A549 (cell line): ENCODE measurements around the gene RPUSD2. TPM values are rescaled to one million over a fixed set of nuclear protein-coding genes. Genes with fewer than 3 reads are reported as not detected.

Experiments used
- ATAC-seq, 2 experiments: fragments of 200-7000 bp in 1 of 2; fragments of >200 bp in 1 of 2; cut with Nextera tagmentation in 1 of 2; cut with Tn5 transposase in 1 of 2; 3 replicates each; pipeline versions ENCODE4 v1.8.0 to v1.9.1; 2018 to 2020; ENCODE audit warnings: mild to moderate bottlenecking in 1 of 2, moderate library complexity in 1 of 2
- CTCF ChIA-PET: fragments of 300-600 bp; sonication (Branson Sonifier 250); formaldehyde crosslinking; extraction: SDS; loops from one replicate; lab custom pipeline; 2021; ENCODE audit warnings: antibody characterized with exemption, inconsistent platforms; lab: Yijun Ruan, JAX
- POLR2A ChIA-PET: fragments of 350-600 bp; formaldehyde crosslinking; extraction: SDS; loops from one replicate; lab custom pipeline; 2021; ENCODE audit warnings: antibody characterized with exemption, inconsistent platforms; lab: Yijun Ruan, JAX
- DNase-seq, 2 experiments: peaks; one replicate each; pipeline versions ENCODE4 v3.0.0 to v3.0.0-alpha.2; 2011 to 2016; ENCODE audit warnings: low read depth in 1 of 2, low spot score in 1 of 2
- FAIRE-seq: peaks from 2 replicates; lab custom pipeline; 2011; peaks lifted over from hg19 to GRCh38; lab: Jason Lieb, UNC
- H3K27ac ChIP-seq, 2 experiments: fragments of >200 bp; sonication (Bioruptor Twin); formaldehyde crosslinking; 3 replicates each; pipeline ENCODE4 v1.5.1; 2016 to 2017
- H3K4me1 ChIP-seq: fragments of >200 bp; sonication (Bioruptor Twin); formaldehyde crosslinking; 3 replicates; pipeline ENCODE4 v1.6.1; 2016
- H3K4me2 ChIP-seq: fragments of >200 bp; sonication (Bioruptor Twin); formaldehyde crosslinking; 3 replicates; pipeline ENCODE4 v1.6.1; 2016
- H3K4me3 ChIP-seq: fragments of >200 bp; sonication (Bioruptor Twin); formaldehyde crosslinking; 3 replicates; pipeline ENCODE4 v1.5.1; 2016
- H3K9me3 ChIP-seq: fragments of >200 bp; sonication (Bioruptor Twin); formaldehyde crosslinking; 3 replicates; pipeline ENCODE4 v1.6.1; 2016
- BHLHE40 ChIP-seq: IDR thresholded peaks from 2 replicates; pipeline ENCODE4 v1.6.1; 2012; ENCODE audit warnings: low read depth, low read length, inconsistent platforms
- CBX2 ChIP-seq: fragments of 200-600 bp; sonication (generic); IDR thresholded peaks from 2 replicates; pipeline ENCODE4 v1.6.1; 2016; ENCODE audit warnings: low read depth, mild to moderate bottlenecking, borderline replicate concordance
- E2F6 ChIP-seq: IDR thresholded peaks from 2 replicates; pipeline ENCODE4 v1.6.1; 2012; ENCODE audit warnings: low read depth, borderline replicate concordance
- ELK1 ChIP-seq: fragments of 150-350 bp; IDR thresholded peaks from 2 replicates; pipeline ENCODE4 v1.6.1; 2014; ENCODE audit warnings: low read depth, mild to moderate bottlenecking, low read length
- ESRRA ChIP-seq: fragments of 150-350 bp; IDR thresholded peaks from 2 replicates; pipeline ENCODE4 v1.6.1; 2014; ENCODE audit warnings: mild to moderate bottlenecking, low read length, borderline replicate concordance
- FOSB ChIP-seq: fragments of 250-450 bp; sonication (Bioruptor Pico); IDR thresholded peaks from 2 replicates; pipeline ENCODE4 v1.5.0; 2020; ENCODE audit warnings: mild to moderate bottlenecking, moderate library complexity
- FOSL2 ChIP-seq, 2 experiments: fragments of 450-650 bp in 1 of 2; fragments of >200 bp in 1 of 2; sonication (Bioruptor Twin) in 1 of 2; formaldehyde crosslinking; IDR thresholded peaks; 2 replicates each; pipeline versions ENCODE4 v1.5.0 to v1.6.1; 2016 to 2020; ENCODE audit warnings: mild to moderate bottlenecking in 1 of 2, moderate library complexity in 1 of 2
- HOXA7 ChIP-seq: fragments of 250-450 bp; sonication (Bioruptor Pico); IDR thresholded peaks from 2 replicates; pipeline ENCODE4 v1.5.0; 2020; ENCODE audit warnings: mild to moderate bottlenecking, moderate library complexity
- HOXB13 ChIP-seq: fragments of 250-450 bp; sonication (Bioruptor Pico); IDR thresholded peaks from 2 replicates; pipeline ENCODE4 v1.5.0; 2020; ENCODE audit warnings: low read depth, mild to moderate bottlenecking, moderate library complexity
- KDM1A ChIP-seq: fragments of 200-600 bp; sonication (generic); IDR thresholded peaks from 2 replicates; pipeline ENCODE4 v1.6.1; 2016; ENCODE audit warnings: low read depth, mild to moderate bottlenecking
- KDM5A ChIP-seq: fragments of 200-600 bp; sonication (generic); IDR thresholded peaks from 2 replicates; pipeline ENCODE4 v1.6.1; 2016; ENCODE audit warnings: antibody characterized with exemption, mild to moderate bottlenecking
- MAZ ChIP-seq: fragments of 150-350 bp; IDR thresholded peaks from 2 replicates; pipeline ENCODE4 v1.6.1; 2014; ENCODE audit warnings: antibody characterized with exemption, low read depth, low read length, borderline replicate concordance
- RCOR1 ChIP-seq: fragments of 150-350 bp; IDR thresholded peaks from 2 replicates; pipeline ENCODE4 v1.6.1; 2014; ENCODE audit warnings: antibody characterized with exemption, low read length, low read depth
- REST ChIP-seq: fragments of 200-600 bp; sonication (generic); IDR thresholded peaks from 2 replicates; pipeline ENCODE4 v1.6.1; 2016; ENCODE audit warnings: antibody characterized with exemption, mild to moderate bottlenecking, moderate library complexity
- RNF2 ChIP-seq: fragments of 200-600 bp; sonication (generic); IDR thresholded peaks from 2 replicates; pipeline ENCODE4 v1.6.1; 2016; ENCODE audit warnings: low read depth, mild to moderate bottlenecking, antibody characterized with exemption, moderate library complexity, borderline replicate concordance
- SMC3 ChIP-seq: fragments of >200 bp; sonication (Bioruptor Twin); formaldehyde crosslinking; IDR thresholded peaks from 3 replicates; pipeline ENCODE4 v1.6.1; 2018; ENCODE audit warnings: inconsistent platforms
- SREBF2 ChIP-seq: fragments of 450-650 bp; IDR thresholded peaks from 2 replicates; pipeline ENCODE4 v1.6.1; 2014; ENCODE audit warnings: mild to moderate bottlenecking, moderate library complexity
- ZC3H11A ChIP-seq: fragments of 450-650 bp; IDR thresholded peaks from 2 replicates; pipeline ENCODE4 v1.6.1; 2014; ENCODE audit warnings: antibody characterized with exemption, mild to moderate bottlenecking
- WGBS: methylation state at CpG from one replicate; pipeline ENCODE4 v1.1.6; 2017; ENCODE audit errors: missing lambda C conversion rate; 5-methylcytosine and 5-hydroxymethylcytosine counted together
- polyA plus RNA-seq, 4 experiments: library from polyadenylated mRNA; depleted of rRNA in 3 of 4; stranded (reverse); fragments of >200 nt; fragmentation: RNase III in 1 of 4; extraction: RNeasy Plus Mini Kit Qiagen cat#74134 plus additional on column Dnase treatment in 1 of 4; gene quantifications; 2 replicates in 3 of 4; 3 replicates in 1 of 4; pipeline ENCODE4 v1.2.3, GENCODE V29; 2011 to 2017
- TF ChIP-seq, protein P1 (sequence below): fragments of >200 bp; sonication (Bioruptor Twin); formaldehyde crosslinking; IDR thresholded peaks from 3 replicates; pipeline ENCODE4 v1.5.1; 2016

Gene RPUSD2
- polyA plus RNA-seq, 2 of the 4 experiments (the other 2 are of a cell fraction) = 6.7 to 9.9 TPM

DNA sequence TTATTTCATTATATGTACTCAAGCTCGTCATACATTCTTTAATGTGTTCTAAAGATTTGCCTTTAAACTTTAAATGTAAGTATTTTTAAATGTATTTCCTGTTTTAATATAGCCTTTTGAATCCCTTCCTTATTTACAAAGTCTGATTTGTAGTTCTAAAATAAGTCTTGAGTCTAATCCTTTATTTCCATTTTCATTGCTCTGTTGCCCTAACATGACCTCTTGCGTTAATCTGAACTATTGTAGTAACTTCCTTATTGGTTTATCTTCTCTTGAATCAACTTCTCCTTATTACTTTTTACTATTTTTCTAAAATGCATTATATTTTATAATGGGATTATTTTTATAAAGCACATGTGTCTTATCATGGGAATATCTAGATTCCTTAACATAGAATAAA is 48.9 kb downstream of the RPUSD2 start:
- no peak for DNase-seq
- whole genome bisulfite sequencing = 92% methylated on average over 2 of the region's 2 CpGs
- H3K4me1 ChIP-seq = no peaks in the 10 kb centered on the region
- H3K27ac ChIP-seq = no peak overlapping the region
- TF ChIP-seq HOXB13 (CRISPR knock-in tag) (no peak), SMC3 (no peak), E2F6 (no peak)
- no peaks in the 10 kb centered on the region for H3K9me3 ChIP-seq
- POLR2A ChIA-PET = no interaction called here
- no peak for FAIRE-seq
- H3K4me2 ChIP-seq = no peak overlapping the region
- H3K4me3 ChIP-seq = no peak overlapping the region
- ATAC-seq = no peak
- CTCF ChIA-PET = interaction anchor here (0.6 to 0.9 kb wide), 2 partner anchors 99 to 161 kb away, joined by 3 to 4 read pairs; no protein-coding TSS in a partner anchor

DNA sequence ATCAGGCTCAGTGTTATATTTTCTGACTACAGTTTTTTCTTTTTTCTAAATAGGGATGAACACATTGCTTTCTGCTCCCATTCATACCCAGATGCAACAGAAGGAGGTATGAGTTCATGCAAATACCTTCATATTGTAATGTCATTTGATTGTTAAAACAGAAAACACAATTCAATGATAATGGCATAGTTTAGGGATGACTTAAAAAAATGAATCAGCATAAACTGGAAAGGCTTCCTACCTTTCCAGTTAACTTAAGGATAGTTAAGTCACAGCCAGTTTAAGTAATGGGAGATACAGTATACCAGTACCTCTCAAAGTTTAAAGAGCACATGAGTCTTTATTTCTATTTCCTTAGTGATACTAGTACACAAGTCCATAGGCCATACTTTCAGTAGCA is 49.8 kb downstream of the RPUSD2 start:
- Histone ChIP-seq H3K4me2 (no peak overlapping the region), H3K27ac (no peak overlapping the region), H3K4me1 (no peaks in the 10 kb centered on the region), H3K9me3 (no peaks in the 10 kb centered on the region), H3K4me3 (no peak overlapping the region)
- POLR2A ChIA-PET = no interaction called here
- CTCF ChIA-PET = no interaction called here
- ATAC-seq (no peak), FAIRE-seq (no peak), DNase-seq (no peak)
- TF ChIP-seq HOXA7 = no peak
- no peak for TF ChIP-seq FOSB (CRISPR knock-in tag)
- TF ChIP-seq KDM1A = no peak
- TF ChIP-seq, protein P1, sequence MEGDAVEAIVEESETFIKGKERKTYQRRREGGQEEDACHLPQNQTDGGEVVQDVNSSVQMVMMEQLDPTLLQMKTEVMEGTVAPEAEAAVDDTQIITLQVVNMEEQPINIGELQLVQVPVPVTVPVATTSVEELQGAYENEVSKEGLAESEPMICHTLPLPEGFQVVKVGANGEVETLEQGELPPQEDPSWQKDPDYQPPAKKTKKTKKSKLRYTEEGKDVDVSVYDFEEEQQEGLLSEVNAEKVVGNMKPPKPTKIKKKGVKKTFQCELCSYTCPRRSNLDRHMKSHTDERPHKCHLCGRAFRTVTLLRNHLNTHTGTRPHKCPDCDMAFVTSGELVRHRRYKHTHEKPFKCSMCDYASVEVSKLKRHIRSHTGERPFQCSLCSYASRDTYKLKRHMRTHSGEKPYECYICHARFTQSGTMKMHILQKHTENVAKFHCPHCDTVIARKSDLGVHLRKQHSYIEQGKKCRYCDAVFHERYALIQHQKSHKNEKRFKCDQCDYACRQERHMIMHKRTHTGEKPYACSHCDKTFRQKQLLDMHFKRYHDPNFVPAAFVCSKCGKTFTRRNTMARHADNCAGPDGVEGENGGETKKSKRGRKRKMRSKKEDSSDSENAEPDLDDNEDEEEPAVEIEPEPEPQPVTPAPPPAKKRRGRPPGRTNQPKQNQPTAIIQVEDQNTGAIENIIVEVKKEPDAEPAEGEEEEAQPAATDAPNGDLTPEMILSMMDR = no peak
- TF ChIP-seq REST = no peak
- no peak for TF ChIP-seq RCOR1
- TF ChIP-seq BHLHE40 = no peak
- no peak for TF ChIP-seq KDM5A
- no peak for TF ChIP-seq ZC3H11A
- no peak for TF ChIP-seq MAZ
- no peak for TF ChIP-seq RNF2
- no peak for TF ChIP-seq ELK1
- TF ChIP-seq ESRRA = no peak
- TF ChIP-seq FOSL2 (IDR thresholded peaks at IDR 0.05) = no peak
- no peak for TF ChIP-seq FOSL2 (CRISPR knock-in tag; IDR thresholded peaks at IDR 0.05)
- TF ChIP-seq CBX2 = no peak
- TF ChIP-seq SREBF2 = no peak
